Thoracic aorta (tissue), 2 donors: ENCODE results near the gene LYPD6B. TPM values are rescaled to one million over a fixed set of nuclear protein-coding genes. Genes with fewer than 3 reads are reported as not detected.

Experiments
- ATAC-seq: fragments of 150-250 bp; one replicate; pipeline ENCODE4 v1.8.0; 2017; ENCODE audit warnings: low read depth; ENCODE audit not compliant: insufficient number of reproducible peaks, low FRiP score
- DNase-seq: peaks from one replicate; pipeline ENCODE4 v3.0.0-alpha.2; 2020; ENCODE audit warnings: low spot score
- H3K27ac ChIP-seq, 2 donors: fragments of 200-600 bp; sonication (generic); 1 replicate in 1 of 2; 2 replicates in 1 of 2; pipeline ENCODE4 v1.5.1; 2016; ENCODE audit warnings: mild to moderate bottlenecking in 2 of 2, moderate library complexity in 2 of 2
- H3K27me3 ChIP-seq: fragments of 200-600 bp; sonication (generic); replicated peaks from 2 replicates; pipeline ENCODE4 v1.6.0; 2016; ENCODE audit warnings: mild to moderate bottlenecking; ENCODE audit not compliant: insufficient read depth
- H3K36me3 ChIP-seq: fragments of 200-600 bp; sonication (generic); one replicate; pipeline ENCODE4 v1.5.1; 2016
- H3K4me1 ChIP-seq, 2 donors: fragments of 200-600 bp; sonication (generic); 1 replicate in 1 of 2; 2 replicates in 1 of 2; pipeline versions ENCODE4 v1.5.1 to v1.6.0; 2016; ENCODE audit warnings: low read depth in 2 of 2, mild to moderate bottlenecking in 1 of 2; ENCODE audit not compliant: control insufficient read depth in 1 of 2
- H3K4me3 ChIP-seq: fragments of 200-600 bp; sonication (generic); 2 replicates; pipeline ENCODE4 v1.5.1; 2016; ENCODE audit warnings: mild to moderate bottlenecking
- H3K9me3 ChIP-seq: fragments of 200-600 bp; sonication (generic); 2 replicates; pipeline ENCODE4 v1.5.1; 2016
- CTCF ChIP-seq: fragments of 200-600 bp; sonication (generic); IDR thresholded peaks from one replicate; pipeline ENCODE4 v1.5.1; 2019; ENCODE audit warnings: antibody characterized with exemption
- total RNA-seq, 2 donors: library from RNA; depleted of rRNA; stranded (reverse); fragments of >200 nt; gene quantifications; one replicate each; pipeline versions ENCODE4 v1.1.0 to v1.2.3, GENCODE V29; 2016

The LYPD6B gene
- total RNA-seq, result not detected

- no peak within 1 kb of the TSS for H3K27ac ChIP-seq
These were observed at the start of gene LYPD6B for GRCh38 chr2:149038442-149039212. Gene LYPD6B, plus strand, starts transcription at chr2:149038699. Its CDS starts 92,250 bp downstream, at chr2:149130949.

DNA sequence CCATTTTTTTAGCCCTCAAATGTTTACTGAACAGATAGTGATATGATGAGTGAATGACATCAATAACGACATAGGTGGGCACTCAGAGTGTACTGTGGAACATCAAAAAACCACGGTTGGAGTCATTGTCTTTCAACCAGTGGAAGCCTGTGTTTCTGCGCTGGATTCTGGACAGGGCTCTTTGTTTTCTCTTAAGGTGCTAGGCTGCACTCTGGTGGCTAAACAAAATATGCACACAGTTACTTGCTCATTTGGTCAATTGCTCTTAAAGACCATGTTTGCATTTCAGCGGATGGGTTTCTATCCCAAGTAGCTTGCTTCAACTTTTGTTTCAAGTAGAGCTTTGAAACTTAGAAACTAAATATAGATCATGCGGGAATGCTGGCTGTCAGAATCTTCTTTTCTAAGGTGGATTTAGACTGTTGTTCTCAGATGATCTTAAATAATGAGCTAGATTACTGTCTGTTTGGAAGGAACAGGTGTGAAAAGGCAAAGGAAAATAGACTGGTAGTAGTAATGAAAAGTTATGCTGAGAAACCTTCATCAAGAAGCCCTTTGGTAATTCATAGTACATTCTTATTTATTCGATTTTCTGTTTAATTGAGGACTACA is 48.5 kb upstream of the LYPD6B start:
- Histone ChIP-seq H3K27me3 (no peaks in the 10 kb centered on the region), H3K9me3 (no peaks in the 10 kb centered on the region), H3K27ac (no peak overlapping the region), H3K4me3 (no peak overlapping the region), H3K36me3 (no peaks in the 10 kb centered on the region), H3K4me1 (no peaks in the 10 kb centered on the region)
- peak; percentile 63 for TF ChIP-seq CTCF
- ATAC-seq (peak; percentile 62), DNase-seq (no peak)

More at GRCh38 chr2:149038442-149039212, at the start of gene LYPD6B:
- Histone ChIP-seq H3K9me3 (no peaks in the 10 kb centered on the region), H3K4me3 (peak within 1 kb of the TSS; percentile 49), H3K36me3 (no peaks in the 10 kb centered on the region), H3K27me3 (no peaks in the 10 kb centered on the region), H3K4me1 (no peaks in the 10 kb centered on the region)
- DNase-seq (no peak), ATAC-seq (no peak)
- no peak for TF ChIP-seq CTCF

- no peaks in the 10 kb centered on the region for H3K4me1 ChIP-seq
- DNase-seq, result no peak
- TF ChIP-seq CTCF, result no peak
These were observed 47.5 kb upstream of the LYPD6B start for GRCh38 chr2:148990968-148991367.

DNA sequence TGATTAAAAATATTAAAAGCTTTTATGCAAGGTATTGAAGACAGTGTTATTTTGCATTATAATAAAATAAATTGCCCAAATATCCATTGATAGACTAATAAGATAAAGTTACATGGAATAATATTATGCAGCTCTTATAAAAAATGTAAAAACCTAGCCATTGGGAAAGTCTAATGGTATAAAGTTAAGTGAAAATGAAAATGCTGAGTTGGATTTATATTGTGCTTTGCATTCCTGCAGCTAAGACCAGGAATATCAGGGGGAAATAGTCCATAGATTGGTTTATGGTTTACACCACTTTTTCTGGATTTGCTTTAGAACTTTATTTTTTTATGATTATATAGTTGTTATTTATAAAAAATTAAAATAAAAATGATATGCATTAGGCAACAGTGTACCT is 46.1 kb upstream of the LYPD6B start:
- H3K4me3 ChIP-seq, result no peak overlapping the region
- no peak for TF ChIP-seq CTCF
- no peaks in the 10 kb centered on the region for H3K9me3 ChIP-seq
- no peak for ATAC-seq
- no peak for DNase-seq
- H3K27me3 ChIP-seq, result no peaks in the 10 kb centered on the region
- H3K36me3 ChIP-seq, result no peaks in the 10 kb centered on the region
- H3K27ac ChIP-seq, result no peak overlapping the region
- H3K4me1 ChIP-seq, result no peaks in the 10 kb centered on the region

More at GRCh38 chr2:148990968-148991367, 47.5 kb upstream of the LYPD6B start:
- H3K4me3 ChIP-seq, result no peak overlapping the region
- no peaks in the 10 kb centered on the region for H3K36me3 ChIP-seq
- no peaks in the 10 kb centered on the region for H3K27me3 ChIP-seq
- no peak overlapping the region for H3K27ac ChIP-seq
- H3K9me3 ChIP-seq, result no peaks in the 10 kb centered on the region
- no peak for ATAC-seq

DNA sequence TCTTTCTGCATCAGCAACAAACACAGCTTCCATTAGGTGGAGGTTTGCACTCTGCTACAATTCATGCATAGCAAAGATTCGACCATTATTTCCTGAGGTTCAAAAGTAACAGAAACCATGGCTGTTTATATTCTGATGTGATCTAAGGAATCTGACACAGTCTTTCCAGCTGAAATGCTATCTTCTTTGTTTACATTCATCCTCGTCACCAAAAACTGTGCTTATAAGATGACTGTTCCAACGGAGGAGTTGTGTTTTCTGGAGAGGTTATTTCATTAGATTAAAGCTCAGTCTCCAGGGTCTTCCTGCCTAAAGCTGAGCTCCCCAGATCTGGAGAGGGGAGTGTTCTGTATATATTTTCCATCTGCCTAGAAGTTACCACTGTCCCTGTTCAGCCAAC is 45.1 kb upstream of the LYPD6B start:
- ATAC-seq (no peak), DNase-seq (no peak)
- no peaks in the 10 kb centered on the region for H3K9me3 ChIP-seq
- no peak overlapping the region for H3K4me3 ChIP-seq
- H3K27me3 ChIP-seq, result no peaks in the 10 kb centered on the region
- no peak for TF ChIP-seq CTCF
- H3K36me3 ChIP-seq, result no peaks in the 10 kb centered on the region
- no peak overlapping the region for H3K27ac ChIP-seq
- H3K4me1 ChIP-seq, result no peaks in the 10 kb centered on the region
